GM12878 (cell line): ENCODE results near the gene VEGFD. TPM values are rescaled to one million over a fixed set of nuclear protein-coding genes. Genes with fewer than 3 reads are reported as not detected.

ENCODE experiments used
- ATAC-seq: fragments of 200-7000 bp; cut with Tn5 transposase; 3 replicates; pipeline ENCODE4 v1.9.1; 2020; ENCODE audit warnings: mild to moderate bottlenecking, moderate library complexity
- BruUV-seq: library from RNA; stranded (reverse); fragments of 400-500 nt; replicated peaks from 2 replicates; lab custom pipeline; 2021; lab: Mats Ljungman, UMichigan
- CTCF ChIA-PET: fragments of 300-600 bp; sonication (Branson Sonifier 250); formaldehyde crosslinking; extraction: SDS; loops from one replicate; lab custom pipeline; 2021; ENCODE audit warnings: inconsistent platforms; lab: Yijun Ruan, JAX
- POLR2A ChIA-PET: fragments of 350-600 bp; formaldehyde crosslinking; extraction: SDS; loops from one replicate; lab custom pipeline; 2021; ENCODE audit warnings: inconsistent platforms; lab: Charles Lee
- RAD21 ChIA-PET: fragments of 300-600 bp; sonication (Branson Sonifier 250); formaldehyde crosslinking; loops from one replicate; lab custom pipeline; 2023; ENCODE audit warnings: antibody characterized with exemption; ENCODE audit not compliant: unreplicated experiment; lab: Charles Lee
- SMC1A ChIA-PET: fragments of 300-600 bp; sonication (Branson Sonifier 250); formaldehyde crosslinking; loops from one replicate; lab custom pipeline; 2023; ENCODE audit not compliant: unreplicated experiment, uncharacterized antibody; lab: Charles Lee
- DNase-seq: peaks from one replicate; pipeline ENCODE4 v3.0.0-alpha.2; 2011; ENCODE audit warnings: low read depth, low spot score
- FAIRE-seq: peaks from 3 replicates; lab custom pipeline; 2011; peaks lifted over from hg19 to GRCh38; lab: Jason Lieb, UNC
- H2AFZ ChIP-seq: 2 replicates; pipeline ENCODE4 v1.6.0; 2011; ENCODE audit warnings: low read depth, low read length, control low read depth; ENCODE audit not compliant: control insufficient read depth
- H3K27ac ChIP-seq: 2 replicates; pipeline ENCODE4 v1.5.1; 2011; ENCODE audit warnings: control low read depth; ENCODE audit not compliant: control insufficient read depth, insufficient read depth
- H3K27me3 ChIP-seq, 2 experiments: replicated peaks in 1 of 2; 2 replicates each; pipeline versions ENCODE4 v1.6.0 to v1.6.1; 2011; ENCODE audit warnings: low read length in 1 of 2; ENCODE audit not compliant: control insufficient read depth in 2 of 2, insufficient read depth in 2 of 2
- H3K36me3 ChIP-seq, 2 experiments: 2 replicates each; pipeline ENCODE4 v1.5.1; 2011; ENCODE audit warnings: low read length in 1 of 2; ENCODE audit not compliant: control insufficient read depth in 2 of 2, insufficient read depth in 2 of 2
- H3K4me1 ChIP-seq: 2 replicates; pipeline ENCODE4 v1.6.1; 2011; ENCODE audit warnings: mild to moderate bottlenecking, low read length, moderate library complexity, mixed read lengths; ENCODE audit not compliant: control insufficient read depth, insufficient read depth
- H3K4me2 ChIP-seq: 2 replicates; pipeline ENCODE4 v1.6.0; 2011; ENCODE audit warnings: control low read depth; ENCODE audit not compliant: control insufficient read depth, insufficient read depth
- H3K4me3 ChIP-seq: fragments of 200-600 bp; sonication (generic); 2 replicates; pipeline ENCODE4 v1.5.1; 2016
- H3K79me2 ChIP-seq: 2 replicates; pipeline ENCODE4 v1.6.0; 2011; ENCODE audit warnings: low read length; ENCODE audit not compliant: control insufficient read depth, insufficient read depth
- H3K9ac ChIP-seq: 2 replicates; pipeline ENCODE4 v1.8.0; 2011; ENCODE audit warnings: low read length, control low read depth, mixed read lengths; ENCODE audit not compliant: control insufficient read depth, insufficient read depth
- H3K9me3 ChIP-seq: replicated peaks from 3 replicates; pipeline ENCODE4 v1.5.1; 2011; ENCODE audit warnings: mild to moderate bottlenecking, low read length; ENCODE audit not compliant: control insufficient read depth, insufficient read depth
- H4K20me1 ChIP-seq: 2 replicates; pipeline ENCODE4 v1.6.0; 2011; ENCODE audit not compliant: control insufficient read depth, insufficient read depth
- BHLHE40 ChIP-seq, 2 experiments: fragments of 450-650 bp in 1 of 2; IDR thresholded peaks; 2 replicates each; pipeline ENCODE4 v1.6.1; 2011 to 2017; ENCODE audit warnings: low read depth in 2 of 2, borderline replicate concordance in 1 of 2, improper control_type of control experiment in 1 of 2, low read length in 1 of 2, mild to moderate bottlenecking in 1 of 2
- CHD2 ChIP-seq: IDR thresholded peaks from 2 replicates; pipeline ENCODE4 v1.6.1; 2011; ENCODE audit warnings: low read depth, low read length, improper control_type of control experiment, borderline replicate concordance
- JUND ChIP-seq: IDR thresholded peaks from 2 replicates; pipeline ENCODE4 v1.6.1; 2012; ENCODE audit warnings: low read depth, mild to moderate bottlenecking, low read length, improper control_type of control experiment, moderate library complexity
- KAT2A ChIP-seq: conservative IDR thresholded peaks from 2 replicates; pipeline ENCODE4 v1.6.1; 2011; ENCODE audit warnings: low read depth, low read length; ENCODE audit not compliant: control insufficient read depth
- NFIC ChIP-seq: IDR thresholded peaks from 2 replicates; pipeline ENCODE4 v1.6.1; 2012; ENCODE audit warnings: low read depth, mild to moderate bottlenecking, inconsistent platforms, low read length, moderate library complexity
- NFYA ChIP-seq: IDR thresholded peaks from 2 replicates; pipeline ENCODE4 v1.6.1; 2011; ENCODE audit warnings: low read depth, mild to moderate bottlenecking, low read length, improper control_type of control experiment, borderline replicate concordance
- NRF1 ChIP-seq: conservative IDR thresholded peaks from 2 replicates; pipeline ENCODE4 v1.6.1; 2011; ENCODE audit warnings: mild to moderate bottlenecking, low read depth, low read length, improper control_type of control experiment
- POLR2AphosphoS2 ChIP-seq: IDR thresholded peaks from 2 replicates; pipeline ENCODE4 v1.6.1; 2011; ENCODE audit warnings: low read depth, mild to moderate bottlenecking, low read length, improper control_type of control experiment, moderate library complexity
- RB1 ChIP-seq: fragments of 450-650 bp; formaldehyde crosslinking; IDR thresholded peaks from 2 replicates; pipeline ENCODE4 v1.6.1; 2017; ENCODE audit warnings: mild to moderate bottlenecking, borderline replicate concordance
- SREBF2 ChIP-seq: IDR thresholded peaks from 2 replicates; pipeline ENCODE4 v1.6.1; 2012; ENCODE audit warnings: mild to moderate bottlenecking, low read length
- ZBED1 ChIP-seq: IDR thresholded peaks from 2 replicates; pipeline ENCODE4 v1.6.1; 2016; ENCODE audit warnings: borderline replicate concordance
- WGBS: methylation state at CpG from one replicate; pipeline ENCODE4 v1.1.6; 2016; ENCODE audit warnings: low lambda C conversion rate; ENCODE audit not compliant: insufficient replicate concordance, insufficient coverage; ENCODE audit errors: missing lambda C conversion rate; 5-methylcytosine and 5-hydroxymethylcytosine counted together
- in situ Hi-C: fragments of 300-500 bp; cut with MboI; formaldehyde crosslinking; loops from 9 replicates; pipeline ENCODE4 v1.14.3; 2018; ENCODE audit warnings: mixed read lengths
- intact Hi-C: fragments of 100-400 bp; cut with micrococcal nuclease; formaldehyde crosslinking; loops from one replicate; pipeline ENCODE4 v1.14.2; 2022; ENCODE audit not compliant: unreplicated experiment
- polyA plus RNA-seq, 11 experiments: library from polyadenylated mRNA; depleted of rRNA in 4 of 11; unstranded in 6 of 11; stranded (reverse) in 5 of 11; fragments of >200 nt; fragmentation: Nextera tagmentation in 4 of 11; fragmentation: Illumina TruSeq in 1 of 11; extraction: Ambion mirVana in 4 of 11; extraction: Trizol in 1 of 11; gene quantifications; 1 replicate in 1 of 11; 2 replicates in 10 of 11; pipeline versions ENCODE4 v1.2.1 to v1.2.3, GENCODE V29; 2011 to 2016; ENCODE audit warnings: inconsistent platforms in 2 of 11, missing spikeins in 2 of 11, low read depth in 1 of 11
- total RNA-seq, 4 experiments: library from RNA; depleted of rRNA in 3 of 4; stranded (reverse); fragments of >200 nt in 3 of 4; fragmentation: Illumina TruSeq in 1 of 4; extraction: Trizol in 1 of 4; gene quantifications; 2 replicates each; pipeline versions ENCODE4 v1.2.1 to v1.2.3, GENCODE V29; 2013 to 2021
- TF ChIP-seq, protein P1 (sequence below): IDR thresholded peaks from 2 replicates; pipeline ENCODE4 v1.6.1; 2012; ENCODE audit warnings: low read depth, low read length, improper control_type of control experiment
- TF ChIP-seq, protein P2 (sequence below): IDR thresholded peaks from 2 replicates; pipeline ENCODE4 v1.6.1; 2012; ENCODE audit warnings: improper control_type of control experiment, low read depth, low read length; ENCODE audit not compliant: insufficient replicate concordance
- TF ChIP-seq, protein P3 (sequence below): fragments of 450-650 bp; IDR thresholded peaks from 2 replicates; pipeline ENCODE4 v1.6.1; 2016; ENCODE audit warnings: mild to moderate bottlenecking, moderate library complexity, borderline replicate concordance

Gene VEGFD
- total and polyA plus RNA-seq, 10 of the 15 experiments (the other 5 are each of a cell fraction or from before 2014, with no cell fraction given), result 0.15 TPM; not detected in 9

DNA sequence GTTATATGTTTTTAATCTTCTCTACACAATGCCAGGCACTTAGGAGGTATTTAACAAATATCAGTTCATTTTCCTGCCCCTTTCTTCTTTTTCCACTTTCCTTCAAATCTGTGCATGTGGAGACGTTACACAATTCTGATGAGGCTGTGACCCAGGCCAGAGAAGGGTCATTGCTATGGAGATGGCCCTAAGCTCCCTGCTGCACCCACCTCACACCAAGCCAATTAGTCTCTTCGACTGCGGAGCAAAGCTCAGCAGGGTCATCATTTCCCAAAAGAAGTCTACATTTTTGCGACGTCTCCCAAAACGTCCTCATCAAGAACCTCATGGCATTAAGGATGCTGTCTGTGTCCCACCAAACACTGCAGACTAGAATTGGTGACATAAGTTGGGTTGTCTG lies 28.9 kb upstream of the VEGFD start:
- CTCF ChIA-PET, result interaction anchor here (1.2 to 1.6 kb wide), 2 partner anchors 10 to 29 kb away, joined by 3 to 4 read pairs; partner anchors contain the start of gene VEGFD
- no peak for TF ChIP-seq KAT2A
- no peak for TF ChIP-seq JUND
- TF ChIP-seq NFIC, result no peak
- no peak for TF ChIP-seq NFYA
- no peak for TF ChIP-seq NRF1
- no peak for TF ChIP-seq BHLHE40 (IDR thresholded peaks at IDR 0.05; ENCODE audit: borderline replicate concordance in 1 of 2, low read depth in 2 of 2, low read length in 1 of 2)
- TF ChIP-seq, protein P1, sequence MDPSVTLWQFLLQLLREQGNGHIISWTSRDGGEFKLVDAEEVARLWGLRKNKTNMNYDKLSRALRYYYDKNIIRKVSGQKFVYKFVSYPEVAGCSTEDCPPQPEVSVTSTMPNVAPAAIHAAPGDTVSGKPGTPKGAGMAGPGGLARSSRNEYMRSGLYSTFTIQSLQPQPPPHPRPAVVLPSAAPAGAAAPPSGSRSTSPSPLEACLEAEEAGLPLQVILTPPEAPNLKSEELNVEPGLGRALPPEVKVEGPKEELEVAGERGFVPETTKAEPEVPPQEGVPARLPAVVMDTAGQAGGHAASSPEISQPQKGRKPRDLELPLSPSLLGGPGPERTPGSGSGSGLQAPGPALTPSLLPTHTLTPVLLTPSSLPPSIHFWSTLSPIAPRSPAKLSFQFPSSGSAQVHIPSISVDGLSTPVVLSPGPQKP, result no peak
- no peak for TF ChIP-seq POLR2AphosphoS2
- TF ChIP-seq, protein P2, sequence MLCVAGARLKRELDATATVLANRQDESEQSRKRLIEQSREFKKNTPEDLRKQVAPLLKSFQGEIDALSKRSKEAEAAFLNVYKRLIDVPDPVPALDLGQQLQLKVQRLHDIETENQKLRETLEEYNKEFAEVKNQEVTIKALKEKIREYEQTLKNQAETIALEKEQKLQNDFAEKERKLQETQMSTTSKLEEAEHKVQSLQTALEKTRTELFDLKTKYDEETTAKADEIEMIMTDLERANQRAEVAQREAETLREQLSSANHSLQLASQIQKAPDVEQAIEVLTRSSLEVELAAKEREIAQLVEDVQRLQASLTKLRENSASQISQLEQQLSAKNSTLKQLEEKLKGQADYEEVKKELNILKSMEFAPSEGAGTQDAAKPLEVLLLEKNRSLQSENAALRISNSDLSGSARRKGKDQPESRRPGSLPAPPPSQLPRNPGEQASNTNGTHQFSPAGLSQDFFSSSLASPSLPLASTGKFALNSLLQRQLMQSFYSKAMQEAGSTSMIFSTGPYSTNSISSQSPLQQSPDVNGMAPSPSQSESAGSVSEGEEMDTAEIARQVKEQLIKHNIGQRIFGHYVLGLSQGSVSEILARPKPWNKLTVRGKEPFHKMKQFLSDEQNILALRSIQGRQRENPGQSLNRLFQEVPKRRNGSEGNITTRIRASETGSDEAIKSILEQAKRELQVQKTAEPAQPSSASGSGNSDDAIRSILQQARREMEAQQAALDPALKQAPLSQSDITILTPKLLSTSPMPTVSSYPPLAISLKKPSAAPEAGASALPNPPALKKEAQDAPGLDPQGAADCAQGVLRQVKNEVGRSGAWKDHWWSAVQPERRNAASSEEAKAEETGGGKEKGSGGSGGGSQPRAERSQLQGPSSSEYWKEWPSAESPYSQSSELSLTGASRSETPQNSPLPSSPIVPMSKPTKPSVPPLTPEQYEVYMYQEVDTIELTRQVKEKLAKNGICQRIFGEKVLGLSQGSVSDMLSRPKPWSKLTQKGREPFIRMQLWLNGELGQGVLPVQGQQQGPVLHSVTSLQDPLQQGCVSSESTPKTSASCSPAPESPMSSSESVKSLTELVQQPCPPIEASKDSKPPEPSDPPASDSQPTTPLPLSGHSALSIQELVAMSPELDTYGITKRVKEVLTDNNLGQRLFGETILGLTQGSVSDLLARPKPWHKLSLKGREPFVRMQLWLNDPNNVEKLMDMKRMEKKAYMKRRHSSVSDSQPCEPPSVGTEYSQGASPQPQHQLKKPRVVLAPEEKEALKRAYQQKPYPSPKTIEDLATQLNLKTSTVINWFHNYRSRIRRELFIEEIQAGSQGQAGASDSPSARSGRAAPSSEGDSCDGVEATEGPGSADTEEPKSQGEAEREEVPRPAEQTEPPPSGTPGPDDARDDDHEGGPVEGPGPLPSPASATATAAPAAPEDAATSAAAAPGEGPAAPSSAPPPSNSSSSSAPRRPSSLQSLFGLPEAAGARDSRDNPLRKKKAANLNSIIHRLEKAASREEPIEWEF, result no peak
- TF ChIP-seq, protein P3, sequence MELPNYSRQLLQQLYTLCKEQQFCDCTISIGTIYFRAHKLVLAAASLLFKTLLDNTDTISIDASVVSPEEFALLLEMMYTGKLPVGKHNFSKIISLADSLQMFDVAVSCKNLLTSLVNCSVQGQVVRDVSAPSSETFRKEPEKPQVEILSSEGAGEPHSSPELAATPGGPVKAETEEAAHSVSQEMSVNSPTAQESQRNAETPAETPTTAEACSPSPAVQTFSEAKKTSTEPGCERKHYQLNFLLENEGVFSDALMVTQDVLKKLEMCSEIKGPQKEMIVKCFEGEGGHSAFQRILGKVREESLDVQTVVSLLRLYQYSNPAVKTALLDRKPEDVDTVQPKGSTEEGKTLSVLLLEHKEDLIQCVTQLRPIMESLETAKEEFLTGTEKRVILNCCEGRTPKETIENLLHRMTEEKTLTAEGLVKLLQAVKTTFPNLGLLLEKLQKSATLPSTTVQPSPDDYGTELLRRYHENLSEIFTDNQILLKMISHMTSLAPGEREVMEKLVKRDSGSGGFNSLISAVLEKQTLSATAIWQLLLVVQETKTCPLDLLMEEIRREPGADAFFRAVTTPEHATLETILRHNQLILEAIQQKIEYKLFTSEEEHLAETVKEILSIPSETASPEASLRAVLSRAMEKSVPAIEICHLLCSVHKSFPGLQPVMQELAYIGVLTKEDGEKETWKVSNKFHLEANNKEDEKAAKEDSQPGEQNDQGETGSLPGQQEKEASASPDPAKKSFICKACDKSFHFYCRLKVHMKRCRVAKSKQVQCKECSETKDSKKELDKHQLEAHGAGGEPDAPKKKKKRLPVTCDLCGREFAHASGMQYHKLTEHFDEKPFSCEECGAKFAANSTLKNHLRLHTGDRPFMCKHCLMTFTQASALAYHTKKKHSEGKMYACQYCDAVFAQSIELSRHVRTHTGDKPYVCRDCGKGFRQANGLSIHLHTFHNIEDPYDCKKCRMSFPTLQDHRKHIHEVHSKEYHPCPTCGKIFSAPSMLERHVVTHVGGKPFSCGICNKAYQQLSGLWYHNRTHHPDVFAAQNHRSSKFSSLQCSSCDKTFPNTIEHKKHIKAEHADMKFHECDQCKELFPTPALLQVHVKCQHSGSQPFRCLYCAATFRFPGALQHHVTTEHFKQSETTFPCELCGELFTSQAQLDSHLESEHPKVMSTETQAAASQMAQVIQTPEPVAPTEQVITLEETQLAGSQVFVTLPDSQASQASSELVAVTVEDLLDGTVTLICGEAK, result no peak
- no peak for TF ChIP-seq SREBF2
- TF ChIP-seq ZBED1, result no peak
- TF ChIP-seq CHD2, result no peak
- TF ChIP-seq RB1, result no peak

More for the DNA sequence above, 28.9 kb upstream of the VEGFD start:
- Histone ChIP-seq H3K9me3 (peaks cover 3% of the 10 kb centered on the region; the same call in 2 of the 3 replicates), H3K27me3 (no peaks in the 10 kb centered on the region; a peak in 1 of 4 replicates), H4K20me1 (no peaks in the 10 kb centered on the region), H3K27ac (no peak overlapping the region), H3K79me2 (no peaks in the 10 kb centered on the region), H3K4me3 (no peak overlapping the region), H3K9ac (no peak overlapping the region), H3K36me3 (no peaks in the 10 kb centered on the region), H2AFZ (no peak overlapping the region), H3K4me1 (no peaks in the 10 kb centered on the region), H3K4me2 (no peak overlapping the region)
- 75% methylated on average over 6 of the region's 6 CpGs for WGBS
- intact Hi-C loops (no loop called here), in situ Hi-C loops (no loop called here)
- RAD21 ChIA-PET, result no interaction called here
- FAIRE-seq (no peak), ATAC-seq (no peak), DNase-seq (no peak)
- BruUV-seq, result no TSS peak
- POLR2A ChIA-PET, result no interaction called here
- SMC1A ChIA-PET, result no interaction called here
